Measurements from ENCODE around the gene ATRN.

The ATRN gene

GRCh38 chr20:3660262-3661059, 189.6 kb downstream of the ATRN start:
- no peak for DNase-seq

- no peak for DNase-seq
Measured at GRCh38 chr20:3661060-3661813, 190.4 kb downstream of the ATRN start.

- DNase-seq: no peak
Measured at GRCh38 chr20:3661814-3662665, 191.2 kb downstream of the ATRN start.

- DNase-seq: no peak
Measured at GRCh38 chr20:3663031-3663701, 192.3 kb downstream of the ATRN start, which contains the start of gene GFRA4. Gene GFRA4 (minus strand): TSS chr20:3663399. CDS start chr20:3663399, 0 bp downstream.

- no peak for DNase-seq
Measured at GRCh38 chr20:3663858-3664257, 193.0 kb downstream of the ATRN start.

- no peak for DNase-seq
Measured at GRCh38 chr20:3667434-3668037, 196.7 kb downstream of the ATRN start.

- DNase-seq: no peak
Measured at GRCh38 chr20:3669710-3670367, 199.0 kb downstream of the ATRN start.

GRCh38 chr20:3670511-3670910, 199.7 kb downstream of the ATRN start:
- DNase-seq: no peak

- no peak for DNase-seq
Measured at GRCh38 chr20:3670945-3671344, 200.1 kb downstream of the ATRN start.

- no peak for DNase-seq
Measured at GRCh38 chr20:3671986-3672546, 201.2 kb downstream of the ATRN start.

GRCh38 chr20:3672547-3673171, 201.8 kb downstream of the ATRN start:
- no peak for DNase-seq

- no peak for DNase-seq
Measured at GRCh38 chr20:3673221-3674070, 202.6 kb downstream of the ATRN start.

- no peak for DNase-seq
Measured at GRCh38 chr20:3674447-3674846, 203.6 kb downstream of the ATRN start.

- no peak for DNase-seq
Measured at GRCh38 chr20:3674995-3675900, 204.4 kb downstream of the ATRN start.

- no peak for DNase-seq
Measured at GRCh38 chr20:3677733-3678132, 206.9 kb downstream of the ATRN start.

GRCh38 chr20:3678198-3678597, 207.4 kb downstream of the ATRN start:
- DNase-seq: no peak

GRCh38 chr20:3678856-3679720, 208.3 kb downstream of the ATRN start:
- DNase-seq: no peak

All from stimulated activated CD4-positive, alpha-beta T cell treated with anti-CD3 and anti-CD28 coated beads, Interleukin-4, amount 100 ng/mL, for 4 hours (primary cell).